DMS153 treated with DMSO at 0.1 percent for 48 hours (cell line): ENCODE measurements around the gene DECR2.
"Not testable (repeated sequence)": the region's sequence is repeated elsewhere in the genome, so short reads cannot be mapped to it uniquely, and the experiment has no call there.

Source experiments
- DNase-seq: peaks from one replicate; lab custom pipeline; 2025; ENCODE audit not compliant: unreplicated experiment; lab: John Stamatoyannopoulos, UW

Gene DECR2

GRCh38 chr16:378821-379182 is 22.9 kb upstream of the DECR2 start:
- no peak for DNase-seq

DNA sequence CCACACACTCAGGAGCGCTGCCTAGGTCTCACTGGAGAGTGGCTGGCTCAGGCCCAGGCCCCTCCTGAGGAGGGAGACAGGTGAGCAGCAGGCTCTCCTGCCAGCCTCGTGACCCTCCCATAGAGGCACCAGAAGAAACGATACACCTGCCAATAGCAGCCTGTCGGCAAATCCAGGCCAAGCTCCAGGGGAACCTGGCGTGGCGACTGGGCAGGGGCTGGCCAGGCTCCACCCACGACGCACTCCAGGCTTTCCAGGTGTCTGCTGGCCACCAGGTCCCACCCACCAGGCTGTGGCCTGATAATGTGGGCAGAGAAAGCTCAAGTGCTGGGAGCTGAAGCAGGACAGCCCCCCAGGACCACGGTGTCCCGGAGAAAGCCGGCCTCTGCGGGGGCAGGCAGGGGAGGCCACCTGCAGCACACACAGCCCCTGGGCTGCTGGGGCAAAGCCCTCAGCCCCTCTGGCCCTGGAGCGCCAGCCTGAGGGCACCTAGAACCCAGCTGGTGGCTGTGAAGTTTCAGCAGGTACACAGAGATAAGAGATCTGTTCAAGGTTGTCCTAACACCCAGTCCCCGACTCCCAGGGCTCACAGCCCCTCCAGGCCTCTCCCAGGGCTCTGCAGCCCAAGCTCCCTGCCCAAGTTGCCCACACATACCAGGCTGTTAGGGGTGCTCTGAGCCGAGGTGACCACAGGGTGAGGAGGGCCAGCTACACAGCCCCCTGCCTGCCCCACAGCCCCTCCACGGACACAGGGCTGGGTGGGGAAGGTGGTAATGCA is 22.3 kb upstream of the DECR2 start:
- DNase-seq, result peak; percentile 90

DNA sequence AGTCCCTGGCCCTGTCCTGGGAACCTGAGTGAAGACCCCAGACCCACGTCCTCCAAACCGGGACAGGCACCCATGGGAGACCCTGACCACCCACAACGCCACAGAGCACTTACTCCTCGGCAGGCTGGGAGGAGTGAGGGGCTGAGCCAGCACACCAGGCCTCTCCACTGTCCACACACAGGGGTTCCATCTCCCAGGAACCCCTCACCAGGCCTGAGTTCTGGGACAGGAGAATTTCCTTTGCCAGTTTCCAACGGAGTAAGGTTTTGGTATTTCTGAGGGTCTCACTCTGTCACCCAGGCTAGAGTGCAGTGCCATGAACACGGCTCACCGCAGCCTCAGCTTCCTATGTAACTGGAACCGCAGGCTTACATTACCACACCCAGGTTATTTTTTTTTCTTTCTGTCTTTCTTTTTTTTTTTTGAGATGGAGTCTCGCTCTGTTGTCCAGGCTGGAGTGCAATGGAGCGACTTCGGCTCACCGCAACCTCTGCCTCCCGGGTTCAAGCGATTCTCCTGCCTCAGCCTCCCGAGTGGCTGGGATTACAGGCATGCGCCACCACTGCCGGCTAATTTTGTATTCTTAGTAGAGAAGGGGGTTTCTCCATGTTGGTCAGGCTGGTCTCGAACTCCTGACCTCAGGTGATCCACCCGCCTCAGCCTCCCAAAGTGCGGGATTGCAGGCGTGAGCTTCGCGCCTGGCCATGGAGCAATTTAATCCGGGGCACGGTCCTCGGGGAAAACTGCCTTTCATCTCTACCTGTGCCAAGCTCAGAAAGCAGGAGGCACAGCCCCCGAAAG is 21.5 kb upstream of the DECR2 start:
- no peak for DNase-seq

- no peak for DNase-seq
Measured at GRCh38 chr16:380762-381011, 21.0 kb upstream of the DECR2 start.

DNA sequence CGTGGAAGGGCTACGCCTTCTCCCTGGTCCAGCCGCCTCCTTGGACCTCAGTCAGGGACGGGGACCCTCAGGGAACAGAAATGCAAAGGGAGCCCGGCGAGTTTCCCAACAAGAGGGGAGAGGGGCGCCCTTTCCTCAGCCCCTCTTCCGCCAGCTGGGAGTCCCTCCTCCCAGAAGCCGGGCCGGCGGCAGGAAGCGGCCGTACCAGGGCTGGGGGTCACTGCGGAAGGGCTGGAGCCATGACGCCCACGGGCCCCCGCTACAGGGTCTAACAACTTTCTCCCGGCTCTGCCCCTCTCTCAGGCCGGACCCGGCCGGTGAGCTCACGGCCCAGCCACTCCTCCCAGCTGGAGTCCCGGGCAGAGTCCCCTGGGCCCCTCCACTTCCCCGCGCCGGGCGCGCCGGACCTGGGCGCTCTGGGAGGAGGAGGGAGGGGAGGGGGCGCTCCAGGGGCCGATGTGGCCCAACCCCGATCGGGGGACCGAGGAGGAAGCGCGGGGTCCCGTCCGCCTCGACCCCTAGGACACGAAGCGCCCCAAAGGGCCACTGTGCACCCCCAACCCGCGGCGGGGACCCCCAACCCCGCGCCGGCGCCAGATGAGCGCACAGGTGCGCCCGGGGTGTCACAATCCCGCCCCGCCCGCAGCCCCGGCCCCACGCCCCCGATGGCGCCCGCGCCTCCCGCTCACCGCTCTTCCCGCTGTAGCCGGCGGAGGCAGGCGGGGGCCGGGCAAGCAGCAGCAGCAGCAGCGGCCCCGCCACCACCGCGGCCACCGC is 20.5 kb upstream of the DECR2 start:
- no peak for DNase-seq

- DNase-seq, result peak; percentile 20
Measured at GRCh38 chr16:381789-382717, 19.6 kb upstream of the DECR2 start, which contains the start of gene PGAP6. Gene PGAP6 (minus strand): TSS chr16:381978. CDS start chr16:381821, 157 bp downstream.

- DNase-seq, result peak; percentile 65
Measured at GRCh38 chr16:383326-384051, 18.2 kb upstream of the DECR2 start.

- DNase-seq, result no peak
Measured at GRCh38 chr16:386641-387156, 15.0 kb upstream of the DECR2 start.

DNA sequence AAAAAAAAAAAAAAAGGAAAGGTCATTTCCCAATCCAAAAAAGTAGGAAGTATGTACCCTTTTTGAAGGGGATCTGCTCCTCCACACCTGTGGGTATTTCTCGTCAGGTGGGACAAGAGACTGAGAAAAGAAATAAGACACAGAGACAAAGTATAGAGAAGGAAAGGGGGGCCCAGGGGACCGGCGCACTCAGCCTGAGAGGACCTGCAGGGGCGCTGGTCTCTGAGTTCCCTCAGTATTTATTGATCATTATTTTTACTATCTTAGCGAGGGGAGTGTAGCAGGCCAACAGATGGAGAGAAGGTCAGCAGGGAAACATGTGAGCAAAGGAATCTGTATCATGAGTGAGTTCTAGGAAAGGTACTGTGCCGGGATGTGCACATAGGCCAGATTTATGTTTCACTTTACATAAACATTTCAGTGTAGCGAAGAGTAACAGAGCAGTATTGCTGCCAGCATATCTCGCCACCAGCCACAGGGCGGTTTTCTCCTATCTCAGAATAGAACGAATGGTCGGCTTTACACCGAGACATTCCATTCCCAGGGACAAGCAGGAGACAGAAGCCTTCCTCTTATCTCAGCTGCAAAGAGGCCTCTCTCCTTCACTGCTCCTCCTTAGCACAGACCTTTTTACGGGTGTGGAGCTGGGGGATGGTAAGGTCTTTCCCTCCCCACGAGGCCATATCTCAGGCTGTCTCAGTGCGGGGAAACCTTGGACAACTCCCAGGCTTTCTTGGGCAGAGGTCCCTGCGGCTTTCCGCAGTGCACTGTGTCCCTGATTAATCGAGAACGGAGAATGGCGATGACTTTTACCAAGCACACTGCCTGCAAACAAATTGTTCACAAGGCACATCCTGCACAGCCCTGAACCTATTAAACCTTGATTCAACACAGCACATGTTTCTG is 13.7 kb upstream of the DECR2 start:
- DNase-seq, result not testable (repeated sequence)

DNA sequence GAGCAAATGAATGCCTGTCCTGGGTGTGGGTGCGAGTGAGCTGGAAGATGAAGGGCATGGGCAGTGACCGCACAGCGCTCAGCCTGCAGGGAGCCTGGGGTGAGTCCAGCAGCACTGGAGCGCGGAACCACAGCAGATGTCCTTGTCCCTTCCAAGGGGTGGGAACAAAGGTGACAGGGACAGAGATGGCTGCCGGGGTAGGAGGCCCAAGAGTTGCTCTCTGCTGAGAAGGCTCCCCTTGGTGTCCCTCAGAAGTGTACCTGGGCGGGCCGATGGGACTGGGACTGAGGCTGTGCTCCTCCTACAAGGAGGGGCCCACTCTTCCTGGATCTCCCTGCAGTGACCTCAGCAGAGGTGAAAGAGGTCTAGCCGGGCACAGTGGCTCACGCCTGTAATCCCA is 12.3 kb upstream of the DECR2 start:
- no peak for DNase-seq

DNA sequence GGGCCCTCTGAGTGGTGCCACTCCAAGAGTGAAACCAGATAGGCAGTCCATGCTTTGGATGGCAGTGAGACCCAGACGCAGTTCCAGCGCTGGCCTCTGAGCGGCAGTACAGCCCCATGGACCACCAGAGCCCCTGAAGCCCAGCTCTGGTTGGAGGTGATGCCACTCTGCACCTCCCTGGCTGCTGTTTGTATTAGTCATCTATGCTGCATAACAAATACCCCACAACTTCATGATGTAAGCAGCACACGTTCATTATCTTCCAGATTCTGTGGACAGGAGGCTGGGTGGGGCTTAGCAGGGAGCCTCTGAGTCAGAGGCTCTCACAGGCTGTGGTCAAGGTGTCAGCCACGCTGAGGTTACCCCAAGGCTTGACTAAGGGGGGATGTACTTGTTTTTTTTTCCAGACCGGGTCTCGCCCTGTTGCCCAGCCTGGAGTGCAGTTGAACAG is 9.8 kb upstream of the DECR2 start:
- DNase-seq, result no peak

DNA sequence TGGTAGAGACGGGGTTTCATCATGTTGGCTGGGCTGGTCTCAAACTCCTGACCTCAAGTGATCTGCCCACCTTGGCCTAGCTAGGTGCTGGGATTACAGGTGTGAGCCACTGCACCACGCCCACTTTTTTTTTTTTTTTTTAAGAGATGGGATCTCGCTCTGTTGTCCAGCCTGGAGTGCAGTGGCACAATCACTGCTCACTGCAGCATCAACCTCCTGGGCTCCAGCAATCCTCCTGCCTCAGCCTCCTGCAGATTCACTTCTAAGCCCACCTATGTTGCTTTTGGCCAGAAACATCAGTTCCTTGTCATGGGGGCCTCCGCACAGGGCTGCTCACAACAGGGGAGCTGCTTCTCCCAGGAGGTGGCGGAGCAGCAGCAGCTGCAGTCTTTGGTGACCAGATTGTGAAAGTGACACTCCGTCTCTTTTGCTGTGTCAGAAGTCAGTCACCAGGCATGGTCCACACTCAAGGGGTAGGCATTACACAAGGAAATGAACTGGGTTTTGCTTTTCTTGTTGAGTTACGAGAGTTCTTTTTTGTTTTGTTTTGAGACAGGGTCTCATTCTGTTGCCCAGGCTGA is 9.1 kb upstream of the DECR2 start:
- DNase-seq, result no peak

DNA sequence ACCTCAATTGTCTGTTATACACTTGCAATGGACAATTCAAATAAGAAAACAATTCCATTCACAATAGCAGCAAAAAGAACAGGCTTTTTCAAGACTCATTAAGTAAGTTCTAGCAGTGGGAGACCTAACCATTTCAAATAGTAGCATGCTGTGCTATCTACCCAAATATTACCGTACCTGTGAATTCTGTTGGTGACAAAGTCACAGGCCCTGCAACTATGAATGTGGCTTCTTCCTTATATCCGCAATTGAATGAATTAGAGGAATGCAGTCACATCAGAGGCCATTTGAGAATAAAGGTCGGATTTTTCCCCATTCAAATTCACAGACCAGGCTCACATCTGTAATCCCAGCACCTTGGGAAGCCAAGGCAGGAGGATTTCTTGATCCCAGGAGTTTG is 5.5 kb upstream of the DECR2 start:
- no peak for DNase-seq

DNA sequence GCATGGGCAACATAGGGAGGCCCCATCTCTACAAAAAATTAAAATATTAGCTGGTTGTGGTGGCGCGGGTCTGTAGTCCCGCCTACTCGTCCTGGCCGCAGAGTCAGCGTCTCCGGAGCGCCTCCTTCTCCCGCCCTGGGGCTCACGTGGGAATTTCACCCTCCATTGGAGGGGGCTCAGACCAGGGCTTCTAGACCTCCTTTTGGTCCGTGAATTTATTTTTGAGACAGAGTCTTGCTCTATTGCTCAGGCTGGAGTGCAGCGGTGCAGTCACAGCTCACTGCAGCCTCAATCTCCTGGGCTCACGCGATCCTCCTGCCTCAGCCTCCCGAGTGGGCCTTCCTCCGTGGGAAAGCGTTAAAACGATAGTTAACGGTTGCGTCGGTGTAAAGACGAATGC is 5.1 kb upstream of the DECR2 start:
- DNase-seq, result no peak

GRCh38 chr16:397135-397661 is 4.5 kb upstream of the DECR2 start, which contains the start of gene NME4:
Gene NME4 (plus strand): TSS chr16:397199. CDS start chr16:397223, 24 bp downstream.
- DNase-seq, result no peak

DNA sequence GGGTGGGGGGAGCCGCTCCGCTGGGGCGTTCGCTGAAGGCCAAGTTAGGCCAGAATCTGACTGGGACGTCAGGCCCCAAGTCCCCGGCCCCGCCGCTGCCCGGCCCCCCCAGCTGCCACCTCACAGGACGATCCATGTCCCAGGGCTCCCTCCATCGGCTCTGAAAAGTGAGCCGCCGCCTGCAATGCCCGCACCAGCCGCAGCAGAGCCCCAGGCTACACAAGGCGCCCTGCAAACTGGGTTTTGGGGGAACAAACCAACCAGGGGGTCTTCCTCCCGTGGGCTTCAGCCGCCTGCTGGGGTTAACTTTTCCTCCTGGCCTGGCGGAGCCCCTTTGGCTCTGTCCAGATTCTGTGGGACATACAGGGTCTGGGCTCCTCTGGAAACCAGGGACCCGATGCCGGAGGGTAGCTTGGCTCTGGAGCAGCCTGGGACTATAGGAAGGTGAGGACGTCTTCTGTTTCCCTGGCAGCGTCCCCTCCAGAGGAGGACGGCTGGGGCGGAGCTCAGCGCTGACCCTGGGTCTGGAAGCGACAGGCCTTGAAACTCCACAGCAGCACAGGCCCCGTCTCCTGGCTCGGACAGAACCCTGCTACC is 3.9 kb upstream of the DECR2 start:
- no peak for DNase-seq

GRCh38 chr16:398561-399339 is 2.9 kb upstream of the DECR2 start:
- no peak for DNase-seq
